ENCODE data around the gene DNMT3L.
"Not testable (repeated sequence)": the region's sequence is repeated elsewhere in the genome, so short reads cannot be mapped to it uniquely, and the experiment has no call there.

DNMT3L gene

GRCh38 chr21:44261675-44262295 is at the start of gene DNMT3L:
DNMT3L (minus strand) TSS chr21:44261897; CDS start chr21:44261259, 638 bp downstream.
- no peak for DNase-seq

GRCh38 chr21:44310628-44311507 is 49.2 kb upstream of the DNMT3L start:
- no peak for DNase-seq

- no peak for DNase-seq
Measured at GRCh38 chr21:44306936-44307704, 45.4 kb upstream of the DNMT3L start.

GRCh38 chr21:44305691-44306090 is 44.0 kb upstream of the DNMT3L start:
- no peak for DNase-seq

GRCh38 chr21:44304877-44305293 is 43.2 kb upstream of the DNMT3L start:
- peak in 1 of 2 experiments; percentile 22 for DNase-seq

GRCh38 chr21:44304011-44304616 is 42.4 kb upstream of the DNMT3L start:
- DNase-seq = no peak

GRCh38 chr21:44303490-44303981 is 41.8 kb upstream of the DNMT3L start:
- DNase-seq = no peak

GRCh38 chr21:44302573-44303401 is 41.1 kb upstream of the DNMT3L start:
- DNase-seq = not testable (repeated sequence)

- no peak for DNase-seq
Measured at GRCh38 chr21:44301961-44302406, 40.3 kb upstream of the DNMT3L start.

- DNase-seq = no peak
Measured at GRCh38 chr21:44301141-44301540, 39.4 kb upstream of the DNMT3L start.

- peak in 1 of 2 experiments; percentile 25 for DNase-seq
Measured at GRCh38 chr21:44300262-44300959, 38.7 kb upstream of the DNMT3L start.

GRCh38 chr21:44299458-44300261 is 38.0 kb upstream of the DNMT3L start, which contains the start of gene PFKL:
PFKL (plus strand) TSS chr21:44300053; CDS start chr21:44300106, 53 bp downstream.
- peak in 1 of 2 experiments; percentile 57 for DNase-seq

- no peak for DNase-seq
Measured at GRCh38 chr21:44299085-44299457, 37.4 kb upstream of the DNMT3L start.

GRCh38 chr21:44298301-44298700 is 36.6 kb upstream of the DNMT3L start:
- DNase-seq = no peak

GRCh38 chr21:44297525-44298290 is 36.0 kb upstream of the DNMT3L start:
- peak; percentile 36 to 81 for DNase-seq

GRCh38 chr21:44296916-44297315 is 35.2 kb upstream of the DNMT3L start:
- DNase-seq = no peak

GRCh38 chr21:44296103-44296519 is 34.4 kb upstream of the DNMT3L start:
- no peak for DNase-seq

GRCh38 chr21:44295646-44296045 is 33.9 kb upstream of the DNMT3L start:
- DNase-seq = no peak

- DNase-seq = peak in 1 of 2 experiments; percentile 14
Measured at GRCh38 chr21:44295163-44295573, 33.5 kb upstream of the DNMT3L start.

Measured in NCI-H446 (cell line).